ENCODE measurements around the gene SMAD9.
A peak's percentile ranks its signal among the peaks of the same experiment; 100 is the strongest.

Gene SMAD9

DNA sequence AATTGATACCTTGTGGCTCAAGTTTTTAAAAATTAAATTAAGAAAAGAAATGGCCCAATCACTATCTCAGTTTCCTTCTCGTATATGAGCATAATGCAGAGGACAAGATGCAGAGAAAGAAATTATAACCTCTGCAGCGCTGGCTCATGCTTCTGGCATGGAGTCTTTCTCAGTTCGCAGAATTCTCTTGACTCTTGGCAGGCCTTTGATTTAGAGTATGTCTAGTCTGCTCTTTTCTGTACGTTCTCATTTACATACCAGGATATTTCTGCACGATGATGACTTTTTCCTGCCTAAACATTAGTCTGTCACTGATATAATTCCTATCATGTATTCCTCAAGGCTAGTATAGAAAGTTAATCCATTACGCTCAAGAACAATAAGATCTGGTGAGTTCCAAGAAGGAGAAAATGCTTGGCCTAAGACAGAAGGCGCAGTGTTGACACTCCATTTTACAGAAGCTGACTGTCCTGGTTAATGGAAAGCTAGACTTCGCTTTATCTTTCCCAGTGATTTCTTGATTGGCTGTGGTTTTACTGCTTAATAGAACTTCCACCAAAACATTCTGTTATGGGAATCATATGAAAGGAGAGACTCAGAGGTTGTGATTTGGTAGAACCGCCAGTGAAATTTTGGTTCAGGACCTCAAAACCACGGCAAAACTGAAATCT is 1.7 kb upstream of the SMAD9 start:
- no peaks in the 10 kb centered on the region for H3K27me3 ChIP-seq (ENCODE audit: control insufficient read depth in 1 of 2, insufficient read depth in 2 of 2, low read length in 2 of 2)
- H3K9ac ChIP-seq (ENCODE audit: low read length in 2 of 2) = no peak overlapping the region
- no peak overlapping the region for H3K27ac ChIP-seq (ENCODE audit: low read length)
- no peak overlapping the region for H3K4me3 ChIP-seq (ENCODE audit: low read length in 2 of 2)
- no peaks in the 10 kb centered on the region for H3K36me3 ChIP-seq (ENCODE audit: control insufficient read depth in 2 of 2, insufficient read depth in 2 of 2, low read length in 2 of 2)
- H3K9me3 ChIP-seq (ENCODE audit: control insufficient read depth in 2 of 2, low read length in 2 of 2) = no peaks in the 10 kb centered on the region
- peaks cover 10% of the 10 kb centered on the region for H3K4me1 ChIP-seq (ENCODE audit: control insufficient read depth, insufficient read depth, low read length)

DNA sequence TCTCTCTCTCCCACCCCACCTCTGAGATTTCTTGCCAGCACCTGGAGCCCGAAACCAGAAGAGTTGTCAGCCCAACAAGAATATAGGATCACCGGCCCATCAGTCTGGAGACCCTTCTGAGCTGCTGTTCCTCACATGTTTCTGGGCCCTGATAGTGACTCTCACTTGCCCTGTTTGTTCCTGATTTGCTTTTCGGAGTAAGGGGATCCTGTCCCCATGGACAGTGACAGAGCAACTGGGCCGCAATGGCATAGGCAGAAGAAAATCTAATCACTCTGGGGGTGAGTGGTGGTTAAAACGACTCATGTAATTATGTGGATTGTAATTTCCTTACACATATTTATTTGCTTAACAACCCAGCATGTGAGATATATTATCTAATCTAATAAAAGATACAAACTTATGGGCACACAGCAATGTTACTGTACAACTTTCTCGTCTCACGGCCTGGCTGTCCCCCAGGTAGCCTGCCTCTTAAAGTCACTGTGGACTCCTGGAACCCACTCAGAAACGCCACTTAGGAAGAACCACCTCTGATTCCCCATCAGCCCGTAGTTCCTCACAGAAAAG is 663 bp upstream of the SMAD9 start:
- peak overlapping the region; percentile 25 for H3K27ac ChIP-seq (ENCODE audit: low read length)
- H3K27me3 ChIP-seq (ENCODE audit: control insufficient read depth in 1 of 2, insufficient read depth in 2 of 2, low read length in 2 of 2) = no peaks in the 10 kb centered on the region

DNA sequence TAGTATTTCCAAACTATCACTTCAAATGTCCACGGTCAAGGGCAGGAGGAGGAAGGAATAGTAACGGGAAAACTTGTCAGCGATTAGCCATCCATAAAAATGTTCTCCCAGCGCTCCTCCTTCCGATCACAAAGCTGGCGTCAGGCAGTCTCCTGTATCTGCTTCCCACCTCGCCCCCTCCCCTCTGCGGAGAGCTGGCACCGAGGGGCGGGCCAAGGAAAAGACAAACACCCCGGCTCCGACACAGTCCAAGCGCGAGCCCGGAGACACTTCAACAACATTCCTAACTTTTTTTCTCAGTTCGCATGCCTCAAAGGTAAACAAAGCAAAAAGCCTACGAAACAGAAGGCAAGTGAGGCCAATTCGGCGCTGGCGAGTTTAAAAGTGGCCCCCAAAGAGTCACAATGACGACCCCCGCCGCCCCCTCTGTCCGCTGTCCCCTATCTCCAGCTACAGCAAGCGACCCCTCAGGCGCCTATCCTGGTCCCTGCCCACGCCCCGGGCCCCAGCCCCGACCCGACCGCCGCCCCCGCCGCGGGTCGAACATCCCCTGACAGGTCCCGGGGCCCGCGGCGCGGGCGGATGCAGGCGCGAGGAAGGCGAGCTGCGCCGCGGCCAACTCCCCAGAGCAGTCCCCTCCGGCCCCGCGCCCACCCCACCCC is 736 bp downstream of the SMAD9 start:
- H3K27me3 ChIP-seq (ENCODE audit: control insufficient read depth in 1 of 2, insufficient read depth in 2 of 2, low read length in 2 of 2) = no peaks in the 10 kb centered on the region
- peak overlapping the region; percentile 72 for H3K9ac ChIP-seq (ENCODE audit: low read length in 2 of 2)
- no peaks in the 10 kb centered on the region for H3K9me3 ChIP-seq (ENCODE audit: control insufficient read depth in 2 of 2, low read length in 2 of 2)
- H3K4me3 ChIP-seq (ENCODE audit: low read length in 2 of 2) = peak overlapping the region; percentile 83 to 90
- H3K36me3 ChIP-seq (ENCODE audit: control insufficient read depth in 2 of 2, insufficient read depth in 2 of 2, low read length in 2 of 2) = no peaks in the 10 kb centered on the region
- peaks cover 18% of the 10 kb centered on the region for H3K4me1 ChIP-seq (ENCODE audit: control insufficient read depth, insufficient read depth, low read length)
- peak overlapping the region; percentile 73 for H3K27ac ChIP-seq (ENCODE audit: low read length)

More for the DNA sequence above, 663 bp upstream of the SMAD9 start:
- H3K9me3 ChIP-seq (ENCODE audit: control insufficient read depth in 2 of 2, low read length in 2 of 2) = no peaks in the 10 kb centered on the region
- no peaks in the 10 kb centered on the region for H3K36me3 ChIP-seq (ENCODE audit: control insufficient read depth in 2 of 2, insufficient read depth in 2 of 2, low read length in 2 of 2)
- peak overlapping the region; percentile 5 to 59 for H3K4me3 ChIP-seq (ENCODE audit: low read length in 2 of 2)
- peak overlapping the region; percentile 64 to 73 for H3K9ac ChIP-seq (ENCODE audit: low read length in 2 of 2)
- peaks cover 10% of the 10 kb centered on the region for H3K4me1 ChIP-seq (ENCODE audit: control insufficient read depth, insufficient read depth, low read length)

GRCh38 chr13:36918246-36919131 is 1.5 kb downstream of the SMAD9 start:
- Histone ChIP-seq H3K4me1 (ENCODE audit: control insufficient read depth, insufficient read depth, low read length) (peaks cover 18% of the 10 kb centered on the region), H3K9ac (ENCODE audit: low read length in 2 of 2) (peak overlapping the region; percentile 72), H3K4me3 (ENCODE audit: low read length in 2 of 2) (peak overlapping the region; percentile 83 to 90), H3K27ac (ENCODE audit: low read length) (peak overlapping the region; percentile 73), H3K9me3 (ENCODE audit: control insufficient read depth in 2 of 2, low read length in 2 of 2) (no peaks in the 10 kb centered on the region), H3K36me3 (ENCODE audit: control insufficient read depth in 2 of 2, insufficient read depth in 2 of 2, low read length in 2 of 2) (no peaks in the 10 kb centered on the region), H3K27me3 (ENCODE audit: control insufficient read depth in 1 of 2, insufficient read depth in 2 of 2, low read length in 2 of 2) (no peaks in the 10 kb centered on the region)

DNA sequence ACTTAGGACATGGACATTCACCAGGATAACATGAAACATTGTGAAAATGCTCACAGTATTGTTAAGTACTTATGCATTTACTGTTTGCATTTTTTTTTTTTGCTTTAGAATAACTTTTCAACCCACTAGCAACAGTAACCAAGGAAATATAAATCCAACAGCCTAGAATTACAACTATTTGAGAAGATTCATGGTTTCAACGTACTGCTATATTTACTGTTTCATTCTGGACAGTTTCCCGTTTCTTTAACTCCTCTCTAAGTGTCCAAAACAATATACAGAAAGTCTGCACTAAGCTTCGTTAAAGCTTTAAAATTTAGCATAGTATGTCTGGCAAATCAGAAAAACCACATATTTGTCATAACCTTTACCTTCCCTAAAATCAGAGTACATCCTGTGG is 2.7 kb downstream of the SMAD9 start:
- Histone ChIP-seq H3K27ac (ENCODE audit: low read length) (no peak overlapping the region), H3K9ac (ENCODE audit: low read length in 2 of 2) (no peak overlapping the region), H3K4me1 (ENCODE audit: control insufficient read depth, insufficient read depth, low read length) (peaks cover 18% of the 10 kb centered on the region), H3K9me3 (ENCODE audit: control insufficient read depth in 2 of 2, low read length in 2 of 2) (no peaks in the 10 kb centered on the region), H3K36me3 (ENCODE audit: control insufficient read depth in 2 of 2, insufficient read depth in 2 of 2, low read length in 2 of 2) (no peaks in the 10 kb centered on the region), H3K4me3 (ENCODE audit: low read length in 2 of 2) (no peak overlapping the region), H3K27me3 (ENCODE audit: control insufficient read depth in 1 of 2, insufficient read depth in 2 of 2, low read length in 2 of 2) (no peaks in the 10 kb centered on the region)

GRCh38 chr13:36915896-36916640 is 4.0 kb downstream of the SMAD9 start:
- Histone ChIP-seq H3K27ac (ENCODE audit: low read length) (no peak overlapping the region), H3K9me3 (ENCODE audit: control insufficient read depth in 2 of 2, low read length in 2 of 2) (no peaks in the 10 kb centered on the region), H3K36me3 (ENCODE audit: control insufficient read depth in 2 of 2, insufficient read depth in 2 of 2, low read length in 2 of 2) (no peaks in the 10 kb centered on the region), H3K9ac (ENCODE audit: low read length in 2 of 2) (no peak overlapping the region), H3K4me3 (ENCODE audit: low read length in 2 of 2) (no peak overlapping the region), H3K27me3 (ENCODE audit: control insufficient read depth in 1 of 2, insufficient read depth in 2 of 2, low read length in 2 of 2) (no peaks in the 10 kb centered on the region), H3K4me1 (ENCODE audit: control insufficient read depth, insufficient read depth, low read length) (peaks cover 16% of the 10 kb centered on the region)

- Histone ChIP-seq H3K9ac (ENCODE audit: low read length in 2 of 2) (no peak overlapping the region), H3K27ac (ENCODE audit: low read length) (no peak overlapping the region), H3K27me3 (ENCODE audit: control insufficient read depth in 1 of 2, insufficient read depth in 2 of 2, low read length in 2 of 2) (no peaks in the 10 kb centered on the region), H3K4me1 (ENCODE audit: control insufficient read depth, insufficient read depth, low read length) (peaks cover 14% of the 10 kb centered on the region), H3K36me3 (ENCODE audit: control insufficient read depth in 2 of 2, insufficient read depth in 2 of 2, low read length in 2 of 2) (no peaks in the 10 kb centered on the region), H3K9me3 (ENCODE audit: control insufficient read depth in 2 of 2, low read length in 2 of 2) (no peaks in the 10 kb centered on the region), H3K4me3 (ENCODE audit: low read length in 2 of 2) (peak overlapping the region in 1 of 2 donors; percentile 15)
These were observed 4.9 kb downstream of the SMAD9 start for GRCh38 chr13:36915106-36915505.

- Histone ChIP-seq H3K27me3 (ENCODE audit: control insufficient read depth in 1 of 2, insufficient read depth in 2 of 2, low read length in 2 of 2) (no peaks in the 10 kb centered on the region), H3K4me3 (ENCODE audit: low read length in 2 of 2) (peak overlapping the region in 1 of 2 donors; percentile 15), H3K9me3 (ENCODE audit: control insufficient read depth in 2 of 2, low read length in 2 of 2) (no peaks in the 10 kb centered on the region), H3K27ac (ENCODE audit: low read length) (no peak overlapping the region), H3K36me3 (ENCODE audit: control insufficient read depth in 2 of 2, insufficient read depth in 2 of 2, low read length in 2 of 2) (no peaks in the 10 kb centered on the region), H3K9ac (ENCODE audit: low read length in 2 of 2) (no peak overlapping the region), H3K4me1 (ENCODE audit: control insufficient read depth, insufficient read depth, low read length) (peaks cover 14% of the 10 kb centered on the region)
These were observed 5.4 kb downstream of the SMAD9 start for GRCh38 chr13:36914648-36915047.

DNA sequence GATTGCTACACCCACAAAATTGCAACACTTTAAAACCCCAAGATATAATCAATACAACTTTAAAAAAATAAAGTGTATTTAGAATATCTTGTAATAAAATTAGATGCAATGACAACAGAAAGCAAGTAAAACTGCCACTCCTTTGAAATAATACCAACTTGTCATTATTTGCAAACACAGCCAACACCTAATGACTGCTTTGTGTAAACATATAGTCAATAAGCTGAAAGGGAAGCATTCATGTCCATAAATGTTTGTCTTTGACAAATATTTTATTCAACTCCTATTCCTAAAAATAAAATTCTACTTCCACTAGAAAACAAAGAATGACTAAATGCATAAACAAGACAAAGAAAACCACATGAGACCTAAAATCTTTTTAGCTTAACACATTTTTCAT is 6.6 kb downstream of the SMAD9 start:
- H3K4me1 ChIP-seq (ENCODE audit: control insufficient read depth, insufficient read depth, low read length) = peaks cover 11% of the 10 kb centered on the region
- H3K9ac ChIP-seq (ENCODE audit: low read length in 2 of 2) = no peak overlapping the region
- no peaks in the 10 kb centered on the region for H3K36me3 ChIP-seq (ENCODE audit: control insufficient read depth in 2 of 2, insufficient read depth in 2 of 2, low read length in 2 of 2)
- no peak overlapping the region for H3K4me3 ChIP-seq (ENCODE audit: low read length in 2 of 2)
- H3K27me3 ChIP-seq (ENCODE audit: control insufficient read depth in 1 of 2, insufficient read depth in 2 of 2, low read length in 2 of 2) = no peaks in the 10 kb centered on the region
- no peak overlapping the region for H3K27ac ChIP-seq (ENCODE audit: low read length)
- no peaks in the 10 kb centered on the region for H3K9me3 ChIP-seq (ENCODE audit: control insufficient read depth in 2 of 2, low read length in 2 of 2)

GRCh38 chr13:36912973-36913372 is 7.1 kb downstream of the SMAD9 start:
- Histone ChIP-seq H3K4me3 (ENCODE audit: low read length in 2 of 2) (no peak overlapping the region), H3K27me3 (ENCODE audit: control insufficient read depth in 1 of 2, insufficient read depth in 2 of 2, low read length in 2 of 2) (no peaks in the 10 kb centered on the region), H3K9ac (ENCODE audit: low read length in 2 of 2) (no peak overlapping the region), H3K36me3 (ENCODE audit: control insufficient read depth in 2 of 2, insufficient read depth in 2 of 2, low read length in 2 of 2) (no peaks in the 10 kb centered on the region), H3K9me3 (ENCODE audit: control insufficient read depth in 2 of 2, low read length in 2 of 2) (no peaks in the 10 kb centered on the region), H3K4me1 (ENCODE audit: control insufficient read depth, insufficient read depth, low read length) (peaks cover 8% of the 10 kb centered on the region), H3K27ac (ENCODE audit: low read length) (no peak overlapping the region)

Measured in stomach smooth muscle (tissue), 2 donors.